Stomach (tissue), 4 donors: ENCODE results near the gene MICAL3.

Source experiments
- POLR2A ChIP-seq, 4 donors: fragments of 450-650 bp; IDR thresholded peaks; one replicate each; pipeline ENCODE4 v1.6.1; 2016; ENCODE audit warnings: antibody characterized with exemption in 4 of 4, control low read depth in 2 of 4, mild to moderate bottlenecking in 1 of 4, moderate library complexity in 1 of 4
- TF ChIP-seq, protein P1 (sequence below), 7 experiments: fragments of 450-650 bp in 4 of 7; fragments of 200-600 bp in 3 of 7; sonication (generic) in 3 of 7; IDR thresholded peaks; one replicate each; pipeline ENCODE4 v1.5.1; 2016 to 2019; ENCODE audit warnings: antibody characterized with exemption in 7 of 7, control low read depth in 2 of 7, mild to moderate bottlenecking in 1 of 7

GRCh38 chr22:17898375-17898774 lies 126.0 kb downstream of the MICAL3 start:
- TF ChIP-seq POLR2A (IDR thresholded peaks at IDR 0.05), result no peak
- TF ChIP-seq, protein P1, sequence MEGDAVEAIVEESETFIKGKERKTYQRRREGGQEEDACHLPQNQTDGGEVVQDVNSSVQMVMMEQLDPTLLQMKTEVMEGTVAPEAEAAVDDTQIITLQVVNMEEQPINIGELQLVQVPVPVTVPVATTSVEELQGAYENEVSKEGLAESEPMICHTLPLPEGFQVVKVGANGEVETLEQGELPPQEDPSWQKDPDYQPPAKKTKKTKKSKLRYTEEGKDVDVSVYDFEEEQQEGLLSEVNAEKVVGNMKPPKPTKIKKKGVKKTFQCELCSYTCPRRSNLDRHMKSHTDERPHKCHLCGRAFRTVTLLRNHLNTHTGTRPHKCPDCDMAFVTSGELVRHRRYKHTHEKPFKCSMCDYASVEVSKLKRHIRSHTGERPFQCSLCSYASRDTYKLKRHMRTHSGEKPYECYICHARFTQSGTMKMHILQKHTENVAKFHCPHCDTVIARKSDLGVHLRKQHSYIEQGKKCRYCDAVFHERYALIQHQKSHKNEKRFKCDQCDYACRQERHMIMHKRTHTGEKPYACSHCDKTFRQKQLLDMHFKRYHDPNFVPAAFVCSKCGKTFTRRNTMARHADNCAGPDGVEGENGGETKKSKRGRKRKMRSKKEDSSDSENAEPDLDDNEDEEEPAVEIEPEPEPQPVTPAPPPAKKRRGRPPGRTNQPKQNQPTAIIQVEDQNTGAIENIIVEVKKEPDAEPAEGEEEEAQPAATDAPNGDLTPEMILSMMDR (IDR thresholded peaks at IDR 0.05), result no peak
